SK-N-SH treated with all-trans-retinoic acid at 6 μM for 48 hours (cell line): ENCODE results near the gene YIPF1.

Experiments
- ATAC-seq: fragments of 200-7000 bp; cut with Tn5 transposase; 3 replicates; pipeline ENCODE4 v1.9.1; 2020; ENCODE audit warnings: mild to moderate bottlenecking, moderate library complexity
- ARNTL ChIP-seq: fragments of 450-650 bp; formaldehyde crosslinking; IDR thresholded peaks from 2 replicates; pipeline ENCODE4 v1.5.0; 2020; ENCODE audit warnings: low read depth, mild to moderate bottlenecking, moderate library complexity, borderline replicate concordance
- BACH2 ChIP-seq: fragments of 250-450 bp; sonication (Bioruptor Pico); IDR thresholded peaks from 2 replicates; pipeline ENCODE4 v1.9.0; 2021; ENCODE audit warnings: mild to moderate bottlenecking, borderline replicate concordance
- CREB5 ChIP-seq: fragments of 250-450 bp; sonication (Bioruptor Pico); IDR thresholded peaks from 2 replicates; pipeline ENCODE4 v1.5.1; 2020; ENCODE audit warnings: low read depth, mild to moderate bottlenecking, moderate library complexity
- CSRNP3 ChIP-seq: fragments of 250-450 bp; sonication (Bioruptor Pico); IDR thresholded peaks from 2 replicates; pipeline ENCODE4 v1.5.1; 2021; ENCODE audit warnings: mild to moderate bottlenecking, moderate library complexity
- ESRRG ChIP-seq: fragments of 250-450 bp; sonication (Bioruptor Pico); IDR thresholded peaks from 2 replicates; pipeline ENCODE4 v1.6.1; 2021; ENCODE audit warnings: mild to moderate bottlenecking
- GLIS3 ChIP-seq: fragments of 250-450 bp; sonication (Bioruptor Pico); IDR thresholded peaks from 2 replicates; pipeline ENCODE4 v1.5.0; 2020; ENCODE audit warnings: mild to moderate bottlenecking, moderate library complexity
- ISL1 ChIP-seq: fragments of 250-450 bp; sonication (Bioruptor Pico); IDR thresholded peaks from 2 replicates; pipeline ENCODE4 v2.1.2; 2022; ENCODE audit warnings: mild to moderate bottlenecking, moderate library complexity
- PATZ1 ChIP-seq: fragments of 250-450 bp; sonication (Bioruptor Pico); IDR thresholded peaks from 2 replicates; pipeline ENCODE4 v1.8.0; 2020; ENCODE audit warnings: mild to moderate bottlenecking, moderate library complexity, borderline replicate concordance
- POU6F1 ChIP-seq: fragments of 250-450 bp; sonication (Bioruptor Pico); IDR thresholded peaks from 2 replicates; pipeline ENCODE4 v1.8.0; 2021; ENCODE audit warnings: low read depth, mild to moderate bottlenecking, moderate library complexity, borderline replicate concordance
- PPARA ChIP-seq: fragments of 250-450 bp; sonication (Bioruptor Pico); IDR thresholded peaks from 2 replicates; pipeline ENCODE4 v1.5.0; 2020; ENCODE audit warnings: mild to moderate bottlenecking, borderline replicate concordance
- RARB ChIP-seq: fragments of 250-450 bp; sonication (Bioruptor Pico); IDR thresholded peaks from 2 replicates; pipeline ENCODE4 v1.8.0; 2021; ENCODE audit warnings: mild to moderate bottlenecking, moderate library complexity
- SNAI2 ChIP-seq: fragments of 250-450 bp; sonication (Bioruptor Pico); IDR thresholded peaks from 2 replicates; pipeline ENCODE4 v1.5.0; 2020; ENCODE audit warnings: mild to moderate bottlenecking, moderate library complexity
- TCF4 ChIP-seq: fragments of 250-450 bp; sonication (Bioruptor Pico); IDR thresholded peaks from 2 replicates; pipeline ENCODE4 v1.8.0; 2021; ENCODE audit warnings: mild to moderate bottlenecking, moderate library complexity, borderline replicate concordance
- TOX ChIP-seq: fragments of 250-450 bp; sonication (Bioruptor Pico); IDR thresholded peaks from 2 replicates; pipeline ENCODE4 v1.8.0; 2021; ENCODE audit warnings: mild to moderate bottlenecking, moderate library complexity, borderline replicate concordance
- TSHZ2 ChIP-seq: fragments of 250-450 bp; sonication (Bioruptor Pico); IDR thresholded peaks from 2 replicates; pipeline ENCODE4 v1.5.0; 2020; ENCODE audit warnings: mild to moderate bottlenecking, moderate library complexity
- ZC3H10 ChIP-seq: fragments of 250-450 bp; sonication (Bioruptor Pico); IDR thresholded peaks from 2 replicates; pipeline ENCODE4 v1.5.1; 2021; ENCODE audit warnings: mild to moderate bottlenecking, moderate library complexity
- ZFP3 ChIP-seq: fragments of 250-450 bp; sonication (Bioruptor Pico); IDR thresholded peaks from 2 replicates; pipeline ENCODE4 v1.5.0; 2020; ENCODE audit warnings: mild to moderate bottlenecking, moderate library complexity
- ZNF8 ChIP-seq: fragments of 450-650 bp; formaldehyde crosslinking; IDR thresholded peaks from 2 replicates; pipeline ENCODE4 v1.5.0; 2020; ENCODE audit warnings: mild to moderate bottlenecking, moderate library complexity

Gene YIPF1

DNA sequence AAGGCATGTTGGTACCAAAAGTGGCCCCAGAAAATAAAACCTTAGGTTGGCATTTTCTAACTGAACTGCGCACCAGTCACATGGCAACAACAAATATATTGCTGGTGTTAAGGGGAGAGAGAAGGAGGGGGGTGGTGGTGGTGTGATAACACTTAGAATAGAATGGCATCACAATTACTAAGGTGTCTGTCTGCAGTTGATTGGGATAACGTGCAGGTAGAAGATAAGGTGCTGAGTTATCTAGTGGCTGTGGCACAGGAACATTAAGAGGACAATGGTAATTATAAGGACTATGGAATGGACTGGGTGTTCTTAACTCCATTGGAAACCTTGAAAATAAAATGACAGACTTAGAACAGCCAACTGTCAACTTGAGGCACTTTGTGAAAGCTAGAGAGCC lies 1.4 kb upstream of the YIPF1 start:
- ATAC-seq, result no peak

GRCh38 chr1:53890522-53890941 lies 935 bp upstream of the YIPF1 start:
- TF ChIP-seq ISL1 (CRISPR knock-in tag) (no peak), RARB (CRISPR knock-in tag) (no peak), POU6F1 (no peak), SNAI2 (CRISPR knock-in tag) (no peak), PPARA (CRISPR knock-in tag) (no peak), ZC3H10 (CRISPR knock-in tag) (no peak), PATZ1 (no peak), BACH2 (CRISPR knock-in tag) (no peak), TSHZ2 (no peak)
- TF ChIP-seq, all 23 proteins: peak for 0
- ATAC-seq, result no peak

More for the DNA sequence above, 1.4 kb upstream of the YIPF1 start:
- TF ChIP-seq POU6F1, result no peak
- no peak for TF ChIP-seq ARNTL (CRISPR knock-in tag)
- no peak for TF ChIP-seq BACH2 (CRISPR knock-in tag)
- no peak for TF ChIP-seq GLIS3 (CRISPR knock-in tag)
- no peak for TF ChIP-seq PPARA (CRISPR knock-in tag)

- ATAC-seq, result no peak
- TF ChIP-seq POU6F1, result no peak
- no peak for TF ChIP-seq TSHZ2
- TF ChIP-seq TOX (CRISPR knock-in tag), result no peak
- no peak for TF ChIP-seq RARB (CRISPR knock-in tag)
- TF ChIP-seq TCF4, result no peak
- no peak for TF ChIP-seq ESRRG (CRISPR knock-in tag)
- TF ChIP-seq PPARA (CRISPR knock-in tag), result no peak
- no peak for TF ChIP-seq ZC3H10 (CRISPR knock-in tag)
- no peak for TF ChIP-seq CREB5 (CRISPR knock-in tag)
- no peak for TF ChIP-seq PATZ1
- no peak for TF ChIP-seq CSRNP3
- no peak for TF ChIP-seq ZNF8 (CRISPR knock-in tag)
- no peak for TF ChIP-seq ZFP3 (CRISPR knock-in tag)
- TF ChIP-seq SNAI2 (CRISPR knock-in tag), result no peak
- no peak for TF ChIP-seq GLIS3 (CRISPR knock-in tag)
- no peak for TF ChIP-seq ARNTL (CRISPR knock-in tag)
Observed at GRCh38 chr1:53888681-53889080, 916 bp downstream of the YIPF1 start.
